NCI-H128 (cell line): ENCODE results near the gene KLHL10.

Source experiments
- DNase-seq: peaks from one replicate; lab custom pipeline; 2025; ENCODE audit not compliant: unreplicated experiment; lab: John Stamatoyannopoulos, UW

The KLHL10 gene

DNA sequence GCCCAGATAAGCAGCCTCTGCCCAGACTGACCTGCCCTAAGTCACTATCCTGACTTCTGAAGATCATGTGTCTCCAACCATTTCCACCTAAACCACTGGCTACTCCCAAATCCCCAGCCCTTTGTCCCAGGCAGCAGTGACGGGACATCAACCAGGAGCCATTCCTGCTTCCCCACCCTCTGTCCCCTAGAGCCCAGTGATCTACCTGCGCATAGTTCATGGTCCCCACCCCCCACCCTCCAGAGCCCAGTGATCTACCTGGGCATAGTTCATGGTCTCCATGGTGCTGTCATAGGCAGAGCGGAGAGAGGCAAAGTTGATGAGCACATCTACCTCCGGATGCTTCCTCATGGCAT lies 54.4 kb downstream of the KLHL10 start:
- no peak for DNase-seq

DNA sequence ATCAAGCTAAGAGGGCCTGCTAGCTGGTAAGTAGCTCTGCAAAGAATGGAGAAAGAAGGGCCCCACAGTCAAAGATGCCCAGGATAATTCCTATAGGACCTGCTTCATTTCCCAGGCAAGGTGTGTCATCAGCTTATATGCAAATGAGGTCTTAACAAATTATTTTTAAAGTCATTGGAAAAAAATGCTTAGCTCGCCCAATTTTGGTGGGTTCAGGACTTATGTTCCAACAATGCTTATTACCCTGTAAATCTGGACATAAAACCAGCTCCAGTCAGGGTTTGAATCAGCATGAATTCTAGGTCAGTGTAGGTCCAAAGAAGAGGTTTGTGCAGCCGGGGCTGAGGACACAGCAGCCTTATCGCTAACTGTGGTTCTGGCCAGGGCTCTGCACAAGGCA lies 55.8 kb downstream of the KLHL10 start:
- DNase-seq, result no peak

DNA sequence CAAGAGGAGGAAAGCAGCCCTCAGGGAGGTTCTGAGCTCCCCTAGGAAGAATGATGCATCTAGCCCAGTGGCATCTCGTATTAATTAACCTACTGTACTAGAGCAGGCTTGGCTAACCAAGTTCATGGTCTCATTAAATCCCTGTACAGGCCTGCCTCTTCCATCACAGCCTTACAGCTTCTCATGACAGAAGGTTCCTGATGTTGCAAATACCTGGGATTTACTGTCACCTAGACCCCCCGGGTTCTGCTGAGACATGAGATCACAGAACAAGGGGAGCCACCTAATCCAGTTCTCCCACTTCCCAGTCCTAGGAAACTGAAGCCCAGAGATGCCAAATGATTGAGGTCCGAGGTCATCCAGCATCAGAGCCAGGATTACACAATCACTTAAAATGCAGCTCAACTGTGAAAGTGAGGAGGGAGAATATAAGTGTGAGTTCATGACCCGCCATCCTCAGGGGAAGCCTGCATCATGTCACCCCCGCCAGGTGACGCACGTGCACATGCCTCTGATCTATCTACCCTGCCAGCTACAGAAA lies 57.2 kb downstream of the KLHL10 start:
- DNase-seq, result no peak

DNA sequence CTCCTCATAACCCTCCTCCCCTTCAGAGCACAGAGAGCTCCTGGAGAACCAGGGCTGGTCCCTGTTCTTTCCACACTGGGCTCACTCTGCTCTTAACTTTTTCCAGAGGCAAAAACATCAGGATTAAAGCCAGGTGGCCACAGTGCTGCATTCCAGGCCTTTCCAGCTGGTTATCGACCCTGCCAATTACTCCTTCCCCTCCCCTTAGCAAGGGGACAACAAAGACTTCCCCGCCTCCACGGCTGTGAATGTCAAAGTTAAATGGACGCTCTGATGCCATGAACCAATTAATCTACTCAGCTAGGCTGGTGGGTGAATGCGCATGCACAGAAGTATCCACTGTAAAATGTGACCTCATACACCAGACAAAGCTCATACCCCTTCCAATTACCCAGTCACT lies 58.0 kb downstream of the KLHL10 start:
- DNase-seq, result no peak

DNA sequence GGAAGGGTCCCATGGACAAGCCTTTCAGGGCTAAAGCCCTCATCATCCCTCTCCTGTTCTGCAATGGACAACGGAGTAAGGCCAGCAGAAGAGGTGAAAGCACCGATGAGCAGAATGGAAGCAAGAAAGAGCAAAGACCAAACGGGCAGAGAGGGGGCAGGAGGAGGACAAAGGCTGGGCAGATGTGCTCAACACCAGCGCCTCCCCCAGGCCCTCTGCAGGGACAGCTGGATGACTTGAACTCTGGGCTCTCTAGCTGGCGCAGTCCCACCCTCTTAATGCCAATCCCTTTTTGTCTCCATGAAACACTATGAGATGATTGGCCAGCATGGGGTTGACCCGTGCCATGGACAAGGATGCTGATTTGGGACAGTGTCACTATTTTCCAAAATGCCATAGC lies 59.1 kb downstream of the KLHL10 start:
- DNase-seq, result no peak
